Parietal lobe (tissue), 2 donors: ENCODE results near the gene JMJD7. TPM values are rescaled to one million over a fixed set of nuclear protein-coding genes. Genes with fewer than 3 reads are reported as not detected.

Experiments
- small RNA-seq: library from RNA; depleted of rRNA; stranded (forward); fragments of <200 nt; gene quantifications from one replicate; pipeline ENCODE3, GENCODE V24; 2014; ENCODE audit warnings: low replicate concordance
- total RNA-seq: library from RNA; depleted of rRNA; stranded (reverse); fragments of >200 nt; gene quantifications from one replicate; pipeline ENCODE4 v1.2.3, GENCODE V29; 2014

The JMJD7 gene
- 0.63 TPM for total RNA-seq

GRCh38 chr15:41827880-41828806 is at the start of gene JMJD7:
Gene JMJD7, plus strand, starts transcription at chr15:41828092. Its CDS starts 33 bp downstream, at chr15:41828125.

GRCh38 chr15:41838400-41838897 is 10.6 kb downstream of the JMJD7 start, which contains the start of gene PLA2G4B:
Gene PLA2G4B, plus strand, starts transcription at chr15:41838847. Its CDS starts 67 bp downstream, at chr15:41838914.

Small RNA genes within 50 kb of the gene (small RNA-seq; reads per million reads assigned to genes)
- not detected for gene JMJD7-PLA2G4B
- not detected for gene MIR4310
- gene RNA5SP393, result not detected

Other genes with a start within 250 kb of the JMJD7 start
- 111 TPM for gene MGA, start 167.7 kb upstream of the JMJD7 start, total RNA-seq
- gene MAPKBP1, start 53.6 kb upstream of the JMJD7 start, total RNA-seq, result 102 TPM
- gene PLA2G4B, start 10.8 kb downstream of the JMJD7 start, total RNA-seq, result 14.4 TPM
- gene SPTBN5, start 66.0 kb downstream of the JMJD7 start, total RNA-seq, result 0.63 TPM
- gene EHD4, start 144.5 kb downstream of the JMJD7 start, total RNA-seq, result 1.9 TPM
- not detected for gene PLA2G4E, start 192.9 kb downstream of the JMJD7 start, total RNA-seq